ENCODE data around the gene CHCHD3.

CHCHD3 gene

GRCh38 chr7:132942701-132943100 is 139.2 kb downstream of the CHCHD3 start:
- H3K4me3 ChIP-seq (ENCODE audit: low read length) = no peak overlapping the region
- TF ChIP-seq CTCF (conservative IDR thresholded peaks at IDR 0.05; ENCODE audit: low read depth, low read length) = no peak
- DNase-seq (ENCODE audit: low read depth) = no peak

- no peak for DNase-seq (ENCODE audit: low read depth)
- no peak overlapping the region for H3K4me3 ChIP-seq (ENCODE audit: low read length)
- TF ChIP-seq CTCF (conservative IDR thresholded peaks at IDR 0.05; ENCODE audit: low read depth, low read length) = no peak
Measured at GRCh38 chr7:132941905-132942304, 140.0 kb downstream of the CHCHD3 start.

- DNase-seq (ENCODE audit: low read depth) = no peak
- no peak for TF ChIP-seq CTCF (conservative IDR thresholded peaks at IDR 0.05; ENCODE audit: low read depth, low read length)
- H3K4me3 ChIP-seq (ENCODE audit: low read length) = no peak overlapping the region
Measured at GRCh38 chr7:132941428-132941827, 140.5 kb downstream of the CHCHD3 start.

- no peak for DNase-seq (ENCODE audit: low read depth)
- no peak overlapping the region for H3K4me3 ChIP-seq (ENCODE audit: low read length)
- TF ChIP-seq CTCF (conservative IDR thresholded peaks at IDR 0.05; ENCODE audit: low read depth, low read length) = no peak
Measured at GRCh38 chr7:132940084-132940483, 141.8 kb downstream of the CHCHD3 start.

GRCh38 chr7:132939495-132939894 is 142.4 kb downstream of the CHCHD3 start:
- no peak for DNase-seq (ENCODE audit: low read depth)
- no peak overlapping the region for H3K4me3 ChIP-seq (ENCODE audit: low read length)
- no peak for TF ChIP-seq CTCF (conservative IDR thresholded peaks at IDR 0.05; ENCODE audit: low read depth, low read length)

GRCh38 chr7:132937286-132937685 is 144.6 kb downstream of the CHCHD3 start:
- no peak for DNase-seq (ENCODE audit: low read depth)
- H3K4me3 ChIP-seq (ENCODE audit: low read length) = no peak overlapping the region
- no peak for TF ChIP-seq CTCF (conservative IDR thresholded peaks at IDR 0.05; ENCODE audit: low read depth, low read length)

GRCh38 chr7:132935608-132936007 is 146.3 kb downstream of the CHCHD3 start:
- no peak for DNase-seq (ENCODE audit: low read depth)
- H3K4me3 ChIP-seq (ENCODE audit: low read length) = no peak overlapping the region
- TF ChIP-seq CTCF (conservative IDR thresholded peaks at IDR 0.05; ENCODE audit: low read depth, low read length) = no peak
